Measurements from ENCODE around the gene TLE2. TPM values are rescaled to one million over a fixed set of nuclear protein-coding genes. Genes with fewer than 3 reads are reported as not detected.

The TLE2 gene
- total RNA-seq, 3 donors from 2014 or later (not counting 1 experiment from before 2014, with no cell fraction given), result 6.1 to 8.8 (median 8.2) TPM

GRCh38 chr19:3007975-3008374 is 21.1 kb downstream of the TLE2 start:
- no peak overlapping the region for H3K4me3 ChIP-seq (ENCODE audit: low read length)
- H3K27ac ChIP-seq (ENCODE audit: low read length), result no peak overlapping the region
- Mint-ChIP-seq H3K36me3 (no peaks in the 10 kb centered on the region), H3K9me3 (no peaks in the 10 kb centered on the region), H3K27me3 (ENCODE audit: low read depth in 2 of 2) (no peaks in the 10 kb centered on the region), H3K4me1 (no peaks in the 10 kb centered on the region), H3K27ac (no peak overlapping the region), H3K4me3 (no peak overlapping the region)
- DNase-seq (no peak), ATAC-seq (no peak)
- no peaks in the 10 kb centered on the region for H3K9me3 ChIP-seq (ENCODE audit: control insufficient read depth, insufficient read depth, low read length)
- H3K4me1 ChIP-seq (ENCODE audit: control insufficient read depth, insufficient read depth, low read length), result no peaks in the 10 kb centered on the region
- intact Hi-C loops (cut with micrococcal nuclease), result no loop called here
- TF ChIP-seq CTCF (IDR thresholded peaks at IDR 0.05), result no peak
- no peaks in the 10 kb centered on the region for H3K36me3 ChIP-seq (ENCODE audit: control insufficient read depth, insufficient read depth, low read length)
- no peaks in the 10 kb centered on the region for H3K27me3 ChIP-seq (ENCODE audit: control insufficient read depth, insufficient read depth, low read length)
- WGBS (ENCODE audit: insufficient coverage), result 67% methylated on average over 9 of the region's 9 CpGs

GRCh38 chr19:3006075-3006767 is 22.9 kb downstream of the TLE2 start:
- Histone ChIP-seq H3K27ac (ENCODE audit: low read length) (no peak overlapping the region), H3K36me3 (ENCODE audit: control insufficient read depth, insufficient read depth, low read length) (no peaks in the 10 kb centered on the region), H3K4me3 (ENCODE audit: low read length) (no peak overlapping the region), H3K4me1 (ENCODE audit: control insufficient read depth, insufficient read depth, low read length) (no peaks in the 10 kb centered on the region), H3K27me3 (ENCODE audit: control insufficient read depth, insufficient read depth, low read length) (no peaks in the 10 kb centered on the region), H3K9me3 (ENCODE audit: control insufficient read depth, insufficient read depth, low read length) (no peaks in the 10 kb centered on the region)
- ATAC-seq (no peak), DNase-seq (peak in 1 of 2 donors; percentile 36)
- WGBS (ENCODE audit: insufficient coverage), result 84% methylated on average over 37 of the region's 37 CpGs
- no peaks in the 10 kb centered on the region for H3K27me3 Mint-ChIP-seq (ENCODE audit: low read depth in 2 of 2)
- intact Hi-C loops (cut with micrococcal nuclease), result no loop called here
- H3K9me3 Mint-ChIP-seq, result no peaks in the 10 kb centered on the region
- no peak overlapping the region for H3K27ac Mint-ChIP-seq
- no peak overlapping the region for H3K4me3 Mint-ChIP-seq
- TF ChIP-seq CTCF (IDR thresholded peaks at IDR 0.05), result no peak
- no peaks in the 10 kb centered on the region for H3K4me1 Mint-ChIP-seq
- H3K36me3 Mint-ChIP-seq, result no peaks in the 10 kb centered on the region

GRCh38 chr19:3005345-3005744 is 23.7 kb downstream of the TLE2 start:
- ATAC-seq, result no peak
- H3K9me3 Mint-ChIP-seq, result no peaks in the 10 kb centered on the region
- Histone ChIP-seq H3K27me3 (ENCODE audit: control insufficient read depth, insufficient read depth, low read length) (no peaks in the 10 kb centered on the region), H3K36me3 (ENCODE audit: control insufficient read depth, insufficient read depth, low read length) (no peaks in the 10 kb centered on the region), H3K9me3 (ENCODE audit: control insufficient read depth, insufficient read depth, low read length) (no peaks in the 10 kb centered on the region), H3K4me1 (ENCODE audit: control insufficient read depth, insufficient read depth, low read length) (no peaks in the 10 kb centered on the region), H3K27ac (ENCODE audit: low read length) (no peak overlapping the region), H3K4me3 (ENCODE audit: low read length) (no peak overlapping the region)
- no peak overlapping the region for H3K27ac Mint-ChIP-seq
- H3K4me1 Mint-ChIP-seq, result no peaks in the 10 kb centered on the region
- TF ChIP-seq CTCF (IDR thresholded peaks at IDR 0.05), result no peak
- no peak for DNase-seq
- H3K36me3 Mint-ChIP-seq, result no peaks in the 10 kb centered on the region
- H3K4me3 Mint-ChIP-seq, result no peak overlapping the region
- H3K27me3 Mint-ChIP-seq (ENCODE audit: low read depth in 2 of 2), result no peaks in the 10 kb centered on the region
- intact Hi-C loops (cut with micrococcal nuclease), result no loop called here
- 94% methylated on average over 18 of the region's 18 CpGs for WGBS (ENCODE audit: insufficient coverage)

GRCh38 chr19:3004522-3004921 is 24.6 kb downstream of the TLE2 start:
- Histone ChIP-seq H3K4me3 (ENCODE audit: low read length) (no peak overlapping the region), H3K27me3 (ENCODE audit: control insufficient read depth, insufficient read depth, low read length) (no peaks in the 10 kb centered on the region), H3K36me3 (ENCODE audit: control insufficient read depth, insufficient read depth, low read length) (no peaks in the 10 kb centered on the region), H3K9me3 (ENCODE audit: control insufficient read depth, insufficient read depth, low read length) (no peaks in the 10 kb centered on the region), H3K27ac (ENCODE audit: low read length) (no peak overlapping the region), H3K4me1 (ENCODE audit: control insufficient read depth, insufficient read depth, low read length) (no peaks in the 10 kb centered on the region)
- no peak for TF ChIP-seq CTCF (IDR thresholded peaks at IDR 0.05)
- H3K36me3 Mint-ChIP-seq, result no peaks in the 10 kb centered on the region
- no peaks in the 10 kb centered on the region for H3K9me3 Mint-ChIP-seq
- no peak for DNase-seq
- no peaks in the 10 kb centered on the region for H3K27me3 Mint-ChIP-seq (ENCODE audit: low read depth in 2 of 2)
- 95% methylated on average over 4 of the region's 4 CpGs for WGBS (ENCODE audit: insufficient coverage)
- ATAC-seq, result no peak
- no peaks in the 10 kb centered on the region for H3K4me1 Mint-ChIP-seq
- intact Hi-C loops (cut with micrococcal nuclease), result no loop called here
- H3K4me3 Mint-ChIP-seq, result no peak overlapping the region
- no peak overlapping the region for H3K27ac Mint-ChIP-seq
